ENCODE results near the gene WHRN. TPM values are rescaled to one million over a fixed set of nuclear protein-coding genes. Genes with fewer than 3 reads are reported as not detected.

The WHRN gene
- total RNA-seq, 4 donors from 2014 or later: 3.7 to 13.2 (median 6.0) TPM

DNA sequence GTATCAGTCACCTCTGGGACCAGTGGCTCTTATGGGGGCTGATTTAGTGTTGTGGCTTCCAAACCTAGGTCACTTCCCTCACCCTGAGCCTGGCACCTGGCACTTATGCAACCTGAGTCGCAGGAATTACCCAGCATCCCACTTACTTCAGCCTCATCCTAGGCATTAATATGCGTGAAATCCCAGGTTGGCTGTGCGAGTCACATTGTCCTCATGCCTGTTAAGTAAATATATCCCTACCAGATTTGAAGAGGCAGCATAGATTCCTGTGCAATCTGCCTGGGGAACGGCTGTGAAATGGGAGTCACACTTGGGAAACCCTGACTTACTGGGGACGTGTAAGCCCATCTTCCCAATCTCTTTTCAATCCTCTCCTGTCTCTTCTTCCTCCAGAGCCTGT is 74.8 kb downstream of the WHRN start:
- Histone ChIP-seq H3K4me1 (no peaks in the 10 kb centered on the region), H3K9me3 (no peaks in the 10 kb centered on the region), H3K4me3 (no peak overlapping the region), H3K36me3 (no peaks in the 10 kb centered on the region), H3K27ac (no peak overlapping the region), H3K27me3 (no peaks in the 10 kb centered on the region)
- WGBS, 2 donors: 84 to 87% methylated on average over 5 of the region's 5 CpGs
- TF ChIP-seq, protein P1, sequence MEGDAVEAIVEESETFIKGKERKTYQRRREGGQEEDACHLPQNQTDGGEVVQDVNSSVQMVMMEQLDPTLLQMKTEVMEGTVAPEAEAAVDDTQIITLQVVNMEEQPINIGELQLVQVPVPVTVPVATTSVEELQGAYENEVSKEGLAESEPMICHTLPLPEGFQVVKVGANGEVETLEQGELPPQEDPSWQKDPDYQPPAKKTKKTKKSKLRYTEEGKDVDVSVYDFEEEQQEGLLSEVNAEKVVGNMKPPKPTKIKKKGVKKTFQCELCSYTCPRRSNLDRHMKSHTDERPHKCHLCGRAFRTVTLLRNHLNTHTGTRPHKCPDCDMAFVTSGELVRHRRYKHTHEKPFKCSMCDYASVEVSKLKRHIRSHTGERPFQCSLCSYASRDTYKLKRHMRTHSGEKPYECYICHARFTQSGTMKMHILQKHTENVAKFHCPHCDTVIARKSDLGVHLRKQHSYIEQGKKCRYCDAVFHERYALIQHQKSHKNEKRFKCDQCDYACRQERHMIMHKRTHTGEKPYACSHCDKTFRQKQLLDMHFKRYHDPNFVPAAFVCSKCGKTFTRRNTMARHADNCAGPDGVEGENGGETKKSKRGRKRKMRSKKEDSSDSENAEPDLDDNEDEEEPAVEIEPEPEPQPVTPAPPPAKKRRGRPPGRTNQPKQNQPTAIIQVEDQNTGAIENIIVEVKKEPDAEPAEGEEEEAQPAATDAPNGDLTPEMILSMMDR (IDR thresholded peaks at IDR 0.05): no peak
- DNase-seq (ENCODE audit: low spot score in 2 of 2): no peak

GRCh38 chr9:114429488-114429887 is 75.8 kb downstream of the WHRN start:
- no peaks in the 10 kb centered on the region for H3K27me3 ChIP-seq
- no peak overlapping the region for H3K4me3 ChIP-seq
- H3K27ac ChIP-seq: no peak overlapping the region
- no peak for TF ChIP-seq POLR2A (IDR thresholded peaks at IDR 0.05)
- TF ChIP-seq EP300 (IDR thresholded peaks at IDR 0.05): no peak
- TF ChIP-seq, protein P1 (IDR thresholded peaks at IDR 0.05): no peak
- 82 to 91% methylated on average over 6 of the region's 6 CpGs for WGBS, 2 donors
- no peaks in the 10 kb centered on the region for H3K4me1 ChIP-seq
- no peak for DNase-seq (ENCODE audit: low spot score in 2 of 2)
- H3K9me3 ChIP-seq: no peaks in the 10 kb centered on the region
- H3K36me3 ChIP-seq: no peaks in the 10 kb centered on the region

DNA sequence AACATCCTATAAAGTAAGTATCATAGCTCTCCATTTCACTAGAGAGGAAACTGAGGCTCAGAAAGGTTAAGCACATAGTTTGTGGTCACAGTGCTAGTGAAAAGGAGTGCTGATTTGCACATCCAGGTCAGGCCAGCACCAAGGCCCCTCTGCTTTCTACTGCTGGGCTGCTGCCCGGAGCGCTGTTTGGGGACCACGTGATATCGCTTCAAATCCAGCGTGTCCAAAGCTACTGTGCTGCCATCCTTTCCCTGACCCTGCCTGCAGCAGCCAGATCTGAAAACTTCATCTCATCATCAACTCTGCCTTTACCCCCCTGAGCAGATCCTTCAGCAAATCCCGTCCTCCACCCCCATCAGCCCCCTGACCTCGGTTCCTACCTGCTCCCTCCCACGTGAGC is 76.8 kb downstream of the WHRN start:
- Histone ChIP-seq H3K27me3 (no peaks in the 10 kb centered on the region), H3K27ac (no peak overlapping the region), H3K36me3 (no peaks in the 10 kb centered on the region), H3K9me3 (no peaks in the 10 kb centered on the region), H3K4me3 (no peak overlapping the region), H3K4me1 (no peaks in the 10 kb centered on the region)
- DNase-seq (ENCODE audit: low spot score in 2 of 2): no peak
- TF ChIP-seq EP300 (IDR thresholded peaks at IDR 0.05): no peak
- TF ChIP-seq POLR2A (IDR thresholded peaks at IDR 0.05): no peak
- TF ChIP-seq, protein P1 (IDR thresholded peaks at IDR 0.05): no peak
- WGBS, 2 donors: 84 to 85% methylated on average over 8 of the region's 8 CpGs

DNA sequence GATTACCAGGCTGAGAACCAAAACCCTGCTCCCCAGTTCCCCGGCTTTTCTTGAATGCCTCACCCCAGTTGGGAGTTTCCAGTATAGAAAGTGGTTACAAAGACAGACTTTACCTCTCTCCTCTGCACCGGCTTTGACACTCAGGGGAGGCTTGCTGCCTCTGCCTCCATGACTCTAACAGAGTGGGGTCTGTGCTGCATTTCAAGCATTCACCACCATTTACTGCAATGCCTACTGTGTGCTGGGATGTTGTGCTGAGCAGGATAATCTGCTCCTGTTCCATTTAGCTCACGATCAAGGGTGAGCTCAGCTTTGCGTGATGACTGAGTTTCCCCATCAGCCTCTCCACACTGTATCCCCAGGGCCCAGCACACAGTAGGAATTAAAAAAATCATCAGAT is 77.6 kb downstream of the WHRN start:
- 81 to 85% methylated on average over 4 of the region's 4 CpGs for WGBS, 2 donors
- Histone ChIP-seq H3K36me3 (no peaks in the 10 kb centered on the region), H3K4me3 (no peak overlapping the region), H3K27ac (no peak overlapping the region), H3K4me1 (no peaks in the 10 kb centered on the region), H3K27me3 (no peaks in the 10 kb centered on the region), H3K9me3 (no peaks in the 10 kb centered on the region)
- TF ChIP-seq, protein P1 (IDR thresholded peaks at IDR 0.05): no peak
- no peak for TF ChIP-seq EP300 (IDR thresholded peaks at IDR 0.05)
- TF ChIP-seq POLR2A (IDR thresholded peaks at IDR 0.05): no peak
- DNase-seq (ENCODE audit: low spot score in 2 of 2): no peak

DNA sequence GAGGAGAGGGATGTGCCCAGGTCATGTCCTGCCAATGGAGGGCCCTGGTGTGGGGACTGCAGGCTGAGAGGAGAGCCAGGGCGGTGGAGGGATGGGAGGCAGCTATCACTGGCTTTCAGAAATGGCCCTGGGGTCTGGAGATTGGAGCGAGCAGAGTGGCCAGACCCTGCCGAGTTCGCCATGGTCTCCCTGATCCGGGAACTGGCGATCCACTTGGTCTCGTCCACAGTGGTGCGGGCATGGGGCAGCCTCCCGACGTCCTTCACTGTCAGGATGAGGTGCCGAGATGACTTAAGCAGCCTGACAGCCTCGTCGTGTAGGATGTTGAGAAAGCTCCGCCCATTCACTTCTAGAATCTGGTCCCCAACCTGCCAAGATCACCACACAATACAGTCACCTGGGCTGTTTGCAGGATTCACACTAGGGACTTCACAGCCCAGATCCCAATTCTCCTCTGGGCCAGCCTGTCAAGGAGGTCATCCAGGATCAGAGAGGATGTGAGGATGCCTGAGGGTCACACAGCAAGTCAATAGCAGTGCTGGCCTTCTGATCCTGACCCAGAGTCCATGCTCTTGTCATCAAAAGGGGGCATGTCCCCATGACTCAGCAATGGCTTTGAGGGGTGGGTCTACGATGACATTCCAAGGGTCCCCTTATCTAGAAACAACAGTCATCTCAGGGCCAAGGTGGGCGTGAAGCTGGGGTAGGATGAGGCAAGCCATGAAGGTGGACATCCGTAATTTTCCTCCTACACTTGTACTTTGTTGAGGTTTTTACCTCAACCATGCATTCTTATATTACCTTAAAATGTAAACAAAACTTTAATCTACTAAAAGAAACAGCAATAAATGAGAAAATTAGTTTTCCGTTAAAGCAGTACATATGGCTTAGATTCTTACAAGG is 79.0 kb downstream of the WHRN start:
- no peaks in the 10 kb centered on the region for H3K36me3 ChIP-seq
- no peak for DNase-seq (ENCODE audit: low spot score in 2 of 2)
- no peak overlapping the region for H3K4me3 ChIP-seq
- no peaks in the 10 kb centered on the region for H3K9me3 ChIP-seq
- whole genome bisulfite sequencing, 2 donors: 85% methylated on average over 16 to 18 of the region's 18 CpGs
- H3K27ac ChIP-seq: no peak overlapping the region
- no peaks in the 10 kb centered on the region for H3K27me3 ChIP-seq
- no peaks in the 10 kb centered on the region for H3K4me1 ChIP-seq
- TF ChIP-seq POLR2A (IDR thresholded peaks at IDR 0.05): no peak
- TF ChIP-seq EP300 (IDR thresholded peaks at IDR 0.05): no peak

All from tibial nerve (tissue), 4 donors.